GM12892 (cell line): ENCODE results near the gene C20orf144.

Source experiments
- POLR2A ChIP-seq: IDR thresholded peaks from 2 replicates; pipeline ENCODE4 v1.6.1; 2011; ENCODE audit warnings: low read depth, low read length, control low read depth
- POLR2AphosphoS5 ChIP-seq: IDR thresholded peaks from 2 replicates; pipeline ENCODE4 v1.6.1; 2011; ENCODE audit warnings: low read depth, low read length, control low read depth

DNA sequence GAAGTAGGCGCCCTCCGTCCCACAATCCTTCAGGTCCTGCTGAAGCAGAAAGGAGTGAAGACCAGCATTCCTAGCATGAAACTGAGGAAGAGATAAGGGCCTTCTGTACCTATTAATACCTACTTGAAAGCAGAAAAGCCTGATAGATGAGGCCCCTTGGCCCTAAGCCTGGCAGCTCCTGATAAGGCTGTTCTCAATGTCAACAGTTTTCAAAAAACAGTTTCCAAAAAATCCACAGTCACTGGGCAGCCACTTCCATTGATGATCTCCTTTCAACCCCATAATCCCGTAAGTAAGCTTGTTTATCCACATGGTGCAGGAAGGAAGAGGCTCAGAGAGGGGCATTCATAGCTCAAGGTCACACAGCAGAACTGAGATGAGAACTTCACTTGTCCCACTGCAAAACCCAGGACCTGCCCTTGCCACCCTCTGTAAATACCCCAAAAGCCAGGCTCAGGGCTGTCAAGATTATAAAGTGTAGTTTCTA, 26.9 kb downstream of the C20orf144 start:
- no peak for TF ChIP-seq POLR2AphosphoS5
- no peak for TF ChIP-seq POLR2A
